NCI-H1417 (cell line): Measurements from ENCODE around the gene HOPX.
"Not testable (repeated sequence)": the region's sequence is repeated elsewhere in the genome, so short reads cannot be mapped to it uniquely, and the experiment has no call there.

Experiments
- DNase-seq, 3 experiments: peaks; one replicate each; lab custom pipeline; 2025; lab: John Stamatoyannopoulos, UW

The HOPX gene

GRCh38 chr4:56688094-56688647 is 7.1 kb upstream of the HOPX start:
- no peak for DNase-seq

- no peak for DNase-seq
These were observed 5.6 kb upstream of the HOPX start for GRCh38 chr4:56686537-56687231.

DNA sequence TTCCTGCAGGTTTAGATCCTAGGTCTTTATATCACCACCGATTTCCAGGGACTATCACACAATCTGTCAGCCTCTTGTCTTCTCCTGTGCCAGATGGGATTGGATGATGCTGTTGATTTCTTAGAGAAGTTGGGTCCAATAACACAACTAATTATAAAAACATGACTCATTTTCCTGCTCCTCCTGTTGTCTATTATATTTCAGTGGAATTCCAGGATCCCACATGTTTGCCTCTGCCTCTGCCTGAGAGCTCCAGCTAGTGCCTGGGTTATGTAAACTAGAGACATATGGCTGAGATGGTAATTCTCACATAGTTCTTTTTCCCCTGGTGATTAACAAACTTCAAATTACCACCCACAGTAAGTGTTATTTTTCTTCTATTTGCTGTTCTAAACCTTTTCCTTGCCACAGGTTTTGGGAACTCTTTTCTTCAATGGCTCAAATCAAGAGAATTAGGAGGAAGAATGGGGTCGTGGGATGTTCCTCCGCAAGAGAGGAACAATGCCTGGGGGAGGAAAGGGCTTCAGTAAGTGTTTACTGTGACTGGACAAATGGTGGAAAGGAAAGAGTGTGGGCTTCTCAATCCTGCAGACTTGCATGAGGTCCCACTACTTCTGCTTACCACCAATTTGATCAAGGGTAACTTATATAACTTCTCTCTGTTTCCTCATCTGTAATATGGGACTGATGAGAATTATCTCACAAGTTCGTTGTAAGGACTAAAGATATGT is 3.4 kb upstream of the HOPX start:
- no peak for DNase-seq

- DNase-seq: no peak
These were observed 2.4 kb upstream of the HOPX start for GRCh38 chr4:56683455-56683854.

- DNase-seq: peak in 2 of 3 experiments; percentile 61 to 86
These were observed 893 bp upstream of the HOPX start for GRCh38 chr4:56681853-56682525.

- DNase-seq: no peak
These were observed 830 bp downstream of the HOPX start for GRCh38 chr4:56680266-56680665.

- DNase-seq: no peak
These were observed 3.4 kb downstream of the HOPX start for GRCh38 chr4:56677711-56678110.

GRCh38 chr4:56674984-56675383 is 6.1 kb downstream of the HOPX start:
- DNase-seq: no peak

GRCh38 chr4:56671860-56672259 is 9.2 kb downstream of the HOPX start:
- no peak for DNase-seq

- DNase-seq: peak in 2 of 3 experiments; percentile 26 to 76
These were observed 9.7 kb downstream of the HOPX start for GRCh38 chr4:56671373-56671772.

- DNase-seq: peak in 1 of 3 experiments; percentile 26
These were observed 12.8 kb downstream of the HOPX start for GRCh38 chr4:56668267-56668666.

DNA sequence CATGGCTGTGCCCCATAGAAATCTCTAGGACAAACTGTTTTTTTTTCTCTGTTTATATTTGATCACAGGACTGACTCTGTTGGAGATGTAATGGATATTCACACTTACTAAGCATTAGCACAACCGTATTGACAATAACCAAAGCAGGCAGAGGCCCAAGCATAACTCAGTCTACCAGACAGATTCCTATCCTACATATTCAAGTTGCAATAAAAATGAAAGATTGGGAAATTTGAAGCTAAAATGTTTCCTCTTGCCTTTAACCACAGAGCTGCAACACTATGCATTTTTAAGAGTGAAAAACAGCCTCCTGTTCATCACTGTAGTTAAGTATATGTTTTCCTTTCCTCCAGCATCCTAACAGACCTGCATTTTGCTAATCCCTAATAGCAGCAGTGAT is 13.7 kb downstream of the HOPX start:
- DNase-seq: not testable (repeated sequence)

- no peak for DNase-seq
These were observed 14.8 kb downstream of the HOPX start for GRCh38 chr4:56666279-56666678.

- no peak for DNase-seq
These were observed 15.3 kb downstream of the HOPX start for GRCh38 chr4:56665781-56666180.

DNA sequence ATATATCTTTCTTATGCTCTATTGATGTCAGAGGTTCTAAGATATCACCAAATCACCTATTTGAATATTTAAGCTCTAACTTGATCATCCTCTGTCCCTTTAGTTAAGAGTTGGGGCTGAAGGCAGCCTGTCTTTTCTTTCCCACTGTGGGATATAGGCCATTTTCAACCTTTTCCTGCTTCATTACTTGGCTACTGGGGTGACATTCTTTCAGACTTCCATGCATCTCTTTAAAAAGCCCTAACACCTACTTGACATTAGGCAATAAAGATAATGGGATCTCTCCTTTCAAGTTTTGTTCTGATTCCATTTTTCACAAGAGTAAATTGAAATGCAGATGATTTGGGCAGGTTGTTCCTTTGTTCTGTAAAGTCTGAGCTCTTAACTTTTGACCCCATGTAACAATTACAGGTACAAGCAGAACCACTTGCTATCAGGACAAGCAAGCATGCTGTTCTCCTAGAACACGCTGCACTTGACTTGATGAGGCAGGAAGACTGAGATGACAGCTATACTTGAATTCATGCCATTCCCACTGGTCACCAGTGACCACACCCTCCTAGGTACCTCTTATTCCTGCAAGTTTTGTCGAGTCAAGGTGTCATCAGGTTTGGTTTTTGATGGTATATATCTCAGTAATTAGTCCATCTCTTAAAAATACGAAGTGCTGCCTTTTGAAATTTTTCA is 18.2 kb downstream of the HOPX start:
- DNase-seq: no peak

- DNase-seq: no peak
These were observed 21.1 kb downstream of the HOPX start for GRCh38 chr4:56659946-56660345.

DNA sequence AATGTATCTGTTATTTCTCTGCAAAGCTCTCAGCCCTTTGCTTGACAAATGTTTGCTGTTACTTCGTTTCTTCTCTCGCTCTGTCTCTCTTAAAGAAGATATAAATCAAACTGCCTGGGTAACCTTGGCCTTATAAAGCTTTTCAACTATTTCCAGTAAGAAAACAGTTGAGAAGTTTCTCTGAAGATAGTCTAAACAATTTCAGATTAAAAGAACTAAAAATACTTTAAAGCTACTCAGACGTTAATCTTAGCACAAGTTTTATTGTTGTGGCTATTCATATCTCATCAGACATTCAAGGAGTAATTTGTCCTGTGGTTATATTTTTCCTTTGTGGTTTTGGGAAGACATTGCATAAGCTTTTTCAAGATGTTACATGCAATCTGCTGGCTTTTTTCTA is 22.6 kb downstream of the HOPX start:
- no peak for DNase-seq

DNA sequence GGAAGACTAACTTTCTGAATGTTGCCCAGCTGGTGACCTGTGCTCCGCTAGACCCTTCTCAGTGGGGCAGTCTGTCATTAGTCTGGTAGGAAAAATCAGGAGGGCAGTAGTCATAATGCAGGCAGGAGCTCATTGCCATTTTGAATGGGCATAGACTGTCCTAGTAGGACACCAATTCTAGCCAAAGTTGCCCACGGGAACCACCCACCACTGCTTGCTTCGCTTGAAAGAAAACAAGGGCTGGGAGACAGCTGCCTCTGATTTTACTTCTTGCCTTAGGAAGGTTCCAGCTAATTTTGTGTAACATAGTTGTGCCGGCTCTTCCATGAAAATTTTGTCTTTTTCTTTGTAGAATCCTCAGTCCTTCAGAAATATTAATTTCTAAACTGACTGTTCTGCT is 23.3 kb downstream of the HOPX start:
- DNase-seq: no peak

- no peak for DNase-seq
These were observed 24.0 kb downstream of the HOPX start for GRCh38 chr4:56657128-56657527.

DNA sequence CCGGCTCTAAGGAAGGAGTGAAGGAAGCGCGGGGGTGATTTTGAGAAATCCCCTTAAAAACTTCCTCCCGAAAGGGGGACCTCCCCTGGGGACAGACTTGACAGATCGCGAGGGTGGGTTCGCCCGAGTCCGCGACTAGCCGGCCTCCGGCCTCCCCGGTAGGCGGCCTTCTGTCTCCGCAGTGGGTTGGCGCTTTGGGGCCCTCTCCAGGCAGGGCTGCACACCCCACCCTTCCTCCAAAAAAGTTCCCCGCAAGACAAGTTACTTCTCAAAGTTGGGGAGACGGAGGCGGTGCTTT is 24.8 kb downstream of the HOPX start:
- no peak for DNase-seq

DNA sequence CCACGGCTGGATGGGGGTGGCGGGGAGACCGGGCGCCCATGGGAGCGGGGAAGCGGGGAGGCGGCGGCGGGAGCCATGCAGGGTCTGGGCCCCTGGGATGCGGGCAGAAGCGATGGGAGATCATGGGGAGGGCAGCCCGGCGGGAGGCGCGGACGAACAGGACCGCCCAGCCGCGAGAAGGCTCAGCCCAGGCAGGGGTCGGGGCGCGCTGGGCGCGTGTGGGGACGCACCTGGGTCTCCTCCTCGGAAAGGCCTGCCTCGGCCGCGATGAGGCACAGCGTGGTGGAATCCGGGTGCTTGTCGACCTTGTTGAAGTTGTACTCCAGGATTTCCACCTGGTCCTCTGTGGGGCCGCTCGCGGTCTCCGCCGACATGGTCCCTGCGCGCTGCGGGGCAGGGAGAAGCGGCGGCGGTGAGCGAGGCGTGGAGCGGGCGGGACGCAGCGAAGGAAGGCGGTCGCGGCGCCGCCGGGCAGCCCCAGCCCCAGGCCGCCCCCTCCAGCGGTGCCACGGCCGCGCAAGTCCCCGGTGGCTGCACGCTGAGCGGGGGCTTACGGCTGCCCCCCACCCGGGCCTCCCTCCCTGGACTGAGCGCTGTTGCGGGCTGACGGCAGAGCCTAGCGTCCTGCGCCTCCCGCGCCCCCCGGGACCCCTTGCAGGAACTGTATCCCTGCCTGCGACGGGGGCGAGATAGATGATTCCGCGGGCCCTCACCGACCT is 25.3 kb downstream of the HOPX start:
- DNase-seq: peak in 2 of 3 experiments; percentile 24 to 49

DNA sequence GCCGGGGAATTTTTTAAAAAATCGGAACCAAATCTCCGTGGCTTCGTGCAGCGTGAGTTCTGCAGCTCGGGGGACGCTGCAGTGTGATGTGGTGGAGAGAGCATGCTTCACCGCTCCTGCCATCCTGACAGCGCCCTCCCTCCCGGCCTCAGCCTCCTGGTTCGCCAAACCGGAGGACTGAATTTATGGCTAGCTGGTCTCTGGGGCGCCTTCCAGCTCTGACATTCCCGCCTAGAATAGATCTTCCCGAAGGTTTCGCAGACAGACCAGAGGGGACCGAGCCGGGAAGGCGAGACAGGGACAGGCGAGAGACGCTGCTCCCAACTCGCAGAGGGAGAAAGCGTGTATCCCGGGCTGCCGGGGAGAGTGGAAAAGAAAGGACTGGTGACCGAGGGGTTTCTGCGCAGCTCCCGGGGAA is 25.9 kb downstream of the HOPX start:
- DNase-seq: peak in 2 of 3 experiments; percentile 21 to 49
